Measurements from ENCODE around the gene MYT1. TPM values are rescaled to one million over a fixed set of nuclear protein-coding genes. Genes with fewer than 3 reads are reported as not detected.
A peak's percentile ranks its signal among the peaks of the same experiment; 100 is the strongest.

MYT1 gene
- total and polyA plus RNA-seq, 2 of the 8 experiments (the other 6 are each of a cell fraction or from before 2014, with no cell fraction given), result 0.63 to 2.0 TPM

DNA sequence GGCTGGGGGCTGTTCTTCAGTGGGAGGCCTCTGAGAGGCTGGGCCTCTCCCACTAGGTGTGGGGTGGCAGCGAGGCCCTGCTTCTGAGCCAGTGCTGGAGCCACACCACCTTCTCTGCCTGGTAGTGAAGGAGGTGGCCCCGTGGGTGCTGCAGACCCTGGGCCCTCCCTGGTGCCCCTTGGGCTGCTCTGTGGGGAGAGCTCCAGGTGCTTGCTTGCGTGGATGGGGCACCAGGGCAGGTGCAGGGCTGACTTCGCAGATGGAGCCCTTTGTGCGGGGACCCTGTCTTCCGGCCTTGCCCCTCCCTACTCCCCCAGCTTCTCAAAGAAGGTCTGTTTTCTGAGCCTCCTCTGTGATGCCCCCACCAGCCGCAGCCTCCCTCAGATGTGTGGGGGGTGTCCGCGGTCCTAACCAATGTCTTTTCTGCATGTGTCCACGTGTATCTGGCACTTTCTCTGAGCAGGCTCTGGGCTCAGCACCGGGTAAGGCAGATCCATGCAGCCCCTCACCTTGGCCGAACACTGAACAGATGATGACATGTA is 17.2 kb upstream of the MYT1 start:
- Histone ChIP-seq H2AK5ac (ENCODE audit: low read depth, low read length) (no peak overlapping the region), H4K20me1 (replicated peaks in 1 of 2; ENCODE audit: control insufficient read depth in 1 of 2, insufficient read depth in 2 of 2, low read length in 2 of 2) (peaks cover 0 to 3% of the 10 kb centered on the region in 2 experiments), H4K8ac (ENCODE audit: extremely low read depth, insufficient read depth, low read length) (peak overlapping the region; percentile 32; the same call in 1 of the 2 replicates), H4K5ac (ENCODE audit: insufficient read length, low read depth, low read length) (no peak overlapping the region), H2BK15ac (ENCODE audit: low read length) (no peak overlapping the region), H3K79me1 (ENCODE audit: low read depth, low read length) (no peaks in the 10 kb centered on the region), H3K4me2 (ENCODE audit: insufficient read depth in 1 of 2, low read depth in 2 of 2, low read length in 2 of 2) (no peak overlapping the region), H3K23me2 (ENCODE audit: low read depth, low read length) (no peaks in the 10 kb centered on the region), H3K27ac (ENCODE audit: low read depth, low read length) (no peak overlapping the region), H3K14ac (ENCODE audit: insufficient read length) (no peak overlapping the region), H3K4me3 (ENCODE audit: extremely low read depth in 1 of 4, insufficient read depth in 2 of 4, low read depth in 3 of 4, low read length in 4 of 4) (no peak overlapping the region), H2BK5ac (ENCODE audit: low read depth, low read length) (no peak overlapping the region), H3K36me3 (ENCODE audit: control insufficient read depth in 2 of 4, insufficient read depth in 4 of 4, low read length in 3 of 4) (no peaks in the 10 kb centered on the region; a peak in 1 of 8 replicates), H3K27me3 (replicated peaks in 1 of 4; ENCODE audit: control insufficient read depth in 3 of 4, extremely low read depth in 1 of 4, insufficient read depth in 3 of 4, low read length in 3 of 4) (no peaks in the 10 kb centered on the region), H3K9me3 (ENCODE audit: insufficient read depth in 2 of 2, low read depth in 1 of 2, low read length in 1 of 2) (peaks cover 19 to 21% of the 10 kb centered on the region in 2 experiments), H3K23ac (ENCODE audit: insufficient read length) (no peak overlapping the region), H2BK20ac (ENCODE audit: low read length) (no peak overlapping the region), H2BK120ac (replicated peaks; ENCODE audit: low read depth, low read length) (no peak overlapping the region), H3K4me1 (replicated peaks in 1 of 4; ENCODE audit: control insufficient read depth in 3 of 4, insufficient read depth in 4 of 4, low read length in 3 of 4) (peaks cover 0 to 12% (median 7%) of the 10 kb centered on the region in 4 experiments; a peak in 4 of 7 replicates), H3K18ac (ENCODE audit: extremely low read depth, low read length) (no peak overlapping the region), H3K4ac (replicated peaks; ENCODE audit: insufficient read length, low read depth, low read length) (no peak overlapping the region), H3K79me2 (ENCODE audit: control insufficient read depth in 1 of 2, insufficient read depth in 2 of 2, low read length in 2 of 2) (no peaks in the 10 kb centered on the region), H3K9ac (replicated peaks in 1 of 4; ENCODE audit: extremely low read depth in 1 of 4, low read depth in 3 of 4, low read length in 3 of 4) (no peak overlapping the region), H2AFZ (ENCODE audit: low read length) (no peak overlapping the region), H4K91ac (replicated peaks; ENCODE audit: insufficient read length, low read length) (no peak overlapping the region), H3K56ac (replicated peaks; ENCODE audit: insufficient read length, low read depth, low read length) (no peak overlapping the region), H2BK12ac (ENCODE audit: low read depth, low read length) (no peak overlapping the region; the same call in 1 of the 2 replicates)
- ChIA-PET POLR2A (ENCODE audit: partially characterized antibody) (interaction anchor here (1.3 kb wide), 1 partner anchor 9 kb away, joined by 4 read pairs; no protein-coding TSS in a partner anchor), CTCF (ENCODE audit: partially characterized antibody) (interaction anchor here (0.6 to 4.6 kb wide), 8 partner anchors 10 to 76 kb away, joined by 3 to 16 read pairs (median 4); no protein-coding TSS in a partner anchor)
- TF ChIP-seq HDAC6 (IDR thresholded peaks at IDR 0.05; ENCODE audit: low read depth, low read length), result no peak
- TF ChIP-seq CTCF (IDR thresholded peaks at IDR 0.05; ENCODE audit: control extremely low read depth in 1 of 3, insufficient read depth in 1 of 3, low read depth in 1 of 3, low read length in 3 of 3), result no peak
- FAIRE-seq, result no peak
- DNase-seq (ENCODE audit: low read depth in 1 of 2, low spot score in 2 of 2), result peak in 1 of 2 experiments; percentile 30
- WGBS, 2 experiments (ENCODE audit: extremely low coverage in 1 of 2, insufficient coverage in 1 of 2, insufficient read length in 1 of 2, insufficient replicate concordance in 2 of 2, low coverage in 1 of 2, low lambda C conversion rate in 2 of 2, missing lambda C conversion rate in 1 of 2), result 89% methylated on average over 12 of the region's 12 CpGs; no CpG with 5 or more reads in 1 of the 2 experiments

All from H1 (cell line).